ENCODE measurements around the gene PIAS1.
A peak's percentile ranks its signal among the peaks of the same experiment; 100 is the strongest.
"Not testable (repeated sequence)": the region's sequence is repeated elsewhere in the genome, so short reads cannot be mapped to it uniquely, and the experiment has no call there.

Gene PIAS1

DNA sequence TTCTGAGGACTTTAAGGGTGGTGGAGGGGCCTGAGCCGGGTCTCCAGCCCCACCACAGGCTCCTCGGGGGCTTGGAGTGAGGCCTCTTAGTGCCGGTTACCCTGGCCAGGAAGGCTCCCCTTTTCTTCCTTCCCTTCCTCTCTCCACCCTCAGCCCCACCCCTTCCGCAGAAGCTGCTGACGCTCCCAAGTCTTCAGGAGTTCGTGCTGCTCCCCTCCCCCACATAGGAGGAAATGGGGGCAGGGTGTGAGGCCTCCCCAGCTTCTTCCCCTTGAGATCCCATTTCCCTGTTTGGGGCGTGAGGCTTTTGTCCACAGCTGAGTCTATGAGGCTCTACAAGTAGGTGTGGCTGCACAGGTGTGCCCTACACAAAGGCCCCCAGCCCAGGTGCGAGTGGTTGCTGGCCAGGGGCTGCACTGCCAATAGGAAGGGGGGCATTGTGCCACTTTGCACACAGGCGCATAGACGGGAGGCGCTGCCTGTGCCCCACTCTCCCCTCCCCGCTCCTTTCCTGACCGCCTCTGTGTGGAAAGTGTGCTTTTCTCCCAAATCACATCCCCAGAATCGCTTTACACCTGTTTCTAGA is 151.9 kb downstream of the PIAS1 start:
- DNase-seq, result peak; percentile 56

GRCh38 chr15:68206711-68207151 is 152.6 kb downstream of the PIAS1 start:
- no peak for DNase-seq

DNA sequence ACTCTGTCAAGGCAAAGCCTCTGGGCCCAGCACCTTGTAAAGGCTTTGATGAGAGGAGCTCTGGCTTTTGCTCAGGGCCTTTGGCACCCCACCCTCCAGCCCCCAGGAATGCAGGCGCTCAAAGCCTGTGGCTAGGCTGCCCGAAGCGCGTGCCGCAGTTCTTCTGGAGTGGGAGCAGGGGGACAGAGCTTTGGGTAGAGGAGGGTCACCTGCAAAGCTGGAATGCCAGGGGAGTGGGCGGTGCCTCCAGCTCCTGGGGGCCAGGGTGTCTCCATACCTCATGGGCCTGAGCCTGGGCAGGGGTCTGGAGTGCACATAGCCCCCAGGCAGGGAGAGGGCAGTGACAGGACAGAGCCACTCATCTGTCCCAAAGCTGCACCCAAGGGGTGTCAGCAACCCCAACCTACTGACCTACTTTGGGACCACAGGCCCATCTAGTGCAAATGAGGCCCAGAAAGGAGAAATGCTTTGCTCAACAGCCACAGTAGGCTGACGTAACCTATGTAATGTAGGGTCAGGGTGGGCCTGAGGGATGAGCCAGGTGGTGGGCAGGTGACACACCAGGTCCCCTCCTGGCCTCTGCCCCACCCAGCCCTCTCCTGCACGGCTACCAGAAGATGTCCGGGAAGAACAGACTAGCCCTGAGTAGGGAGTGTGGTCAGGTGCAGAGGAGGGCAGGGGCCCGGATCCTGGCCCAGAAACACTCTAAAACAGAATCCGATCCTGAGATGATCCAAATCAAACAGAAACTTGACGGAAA is 153.2 kb downstream of the PIAS1 start:
- no peak for DNase-seq

DNA sequence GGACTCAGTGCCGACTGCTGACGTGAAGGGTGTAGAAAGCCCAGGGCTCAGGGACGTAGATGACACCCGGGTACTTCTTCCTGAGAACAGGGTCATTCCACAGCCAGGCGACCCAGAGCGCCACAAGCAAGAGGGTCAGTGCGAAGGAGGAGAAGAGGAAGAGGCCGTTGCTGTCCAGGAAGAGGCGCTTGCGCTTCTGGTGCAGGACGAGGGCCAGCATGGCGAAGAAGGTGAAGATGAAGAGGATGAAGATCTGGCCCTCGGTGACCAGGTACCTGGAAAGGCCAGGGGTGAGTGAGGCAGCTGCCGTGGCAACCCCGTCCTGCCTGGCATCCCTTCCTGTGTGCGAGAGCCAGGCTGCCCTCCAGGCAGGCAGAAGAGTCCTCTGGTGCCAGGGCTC is 154.0 kb downstream of the PIAS1 start:
- DNase-seq, result no peak

DNA sequence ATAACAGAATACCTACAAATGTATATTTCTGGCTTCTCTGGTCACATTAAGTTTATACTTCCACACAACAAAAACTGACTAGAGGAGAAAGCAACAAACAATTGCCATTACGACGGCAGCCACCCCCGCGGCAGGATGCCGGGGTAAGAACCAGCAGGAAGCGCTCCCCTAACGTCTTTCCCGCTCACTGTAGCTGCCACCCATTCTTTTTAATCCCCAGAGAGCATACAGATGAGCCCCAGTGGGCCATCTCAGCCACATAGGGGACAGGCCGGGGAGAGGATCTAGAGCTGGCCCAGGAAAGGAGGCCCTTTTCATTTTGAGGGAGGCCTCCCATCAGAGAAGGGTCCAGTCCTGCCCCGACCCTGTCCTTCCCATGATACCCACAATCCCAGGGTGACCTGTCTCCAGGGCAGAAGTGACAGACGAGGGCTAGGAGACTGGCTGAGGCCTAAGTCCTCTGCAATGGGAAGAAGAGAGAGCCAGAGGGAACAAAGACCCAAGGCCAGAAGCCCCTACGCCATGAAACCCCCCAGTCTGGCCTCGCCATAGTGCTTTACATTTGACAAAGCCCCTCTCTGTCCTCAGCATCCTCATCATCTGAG is 154.6 kb downstream of the PIAS1 start:
- no peak for DNase-seq

DNA sequence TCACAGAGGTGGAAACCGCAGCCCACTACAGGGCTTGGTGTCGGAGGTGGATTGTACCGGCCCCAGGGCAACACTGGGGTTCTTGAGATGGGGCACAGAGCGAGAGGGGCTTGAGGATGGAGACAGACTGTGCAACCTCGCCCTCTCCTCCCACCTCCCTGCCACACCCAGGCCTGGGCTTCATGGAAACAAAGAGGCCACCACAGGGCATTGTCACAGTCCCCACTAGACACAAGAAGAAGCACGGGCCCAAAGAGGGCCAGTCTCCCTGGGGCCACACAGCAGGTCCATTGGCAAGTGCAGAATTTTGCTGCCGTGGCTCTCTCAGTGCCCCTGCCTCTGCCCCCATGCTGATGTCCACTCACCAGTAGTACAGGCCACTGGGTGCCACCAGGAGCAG is 155.2 kb downstream of the PIAS1 start:
- DNase-seq, result no peak

GRCh38 chr15:68209735-68210408 is 155.8 kb downstream of the PIAS1 start:
- DNase-seq, result peak; percentile 35

DNA sequence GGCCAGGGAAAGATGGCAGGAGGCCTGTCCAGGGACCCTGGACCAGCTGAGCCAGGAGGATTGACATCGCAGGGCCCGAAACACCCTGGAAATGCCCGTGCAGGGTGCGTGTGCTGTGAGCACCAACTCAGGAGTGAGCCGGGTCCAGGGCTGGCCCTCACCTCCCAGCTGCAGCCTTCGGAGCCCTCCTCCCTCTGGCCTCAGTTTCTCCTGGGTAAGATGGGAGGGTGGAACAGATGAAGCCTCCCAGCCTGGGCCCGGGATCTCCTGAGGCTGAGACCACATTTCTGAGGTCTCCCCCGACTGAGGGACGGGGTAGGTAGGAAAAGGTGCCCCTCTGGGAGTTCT is 156.3 kb downstream of the PIAS1 start:
- no peak for DNase-seq

- peak; percentile 41 for DNase-seq
Observed at GRCh38 chr15:68210821-68211655, 156.9 kb downstream of the PIAS1 start.

DNA sequence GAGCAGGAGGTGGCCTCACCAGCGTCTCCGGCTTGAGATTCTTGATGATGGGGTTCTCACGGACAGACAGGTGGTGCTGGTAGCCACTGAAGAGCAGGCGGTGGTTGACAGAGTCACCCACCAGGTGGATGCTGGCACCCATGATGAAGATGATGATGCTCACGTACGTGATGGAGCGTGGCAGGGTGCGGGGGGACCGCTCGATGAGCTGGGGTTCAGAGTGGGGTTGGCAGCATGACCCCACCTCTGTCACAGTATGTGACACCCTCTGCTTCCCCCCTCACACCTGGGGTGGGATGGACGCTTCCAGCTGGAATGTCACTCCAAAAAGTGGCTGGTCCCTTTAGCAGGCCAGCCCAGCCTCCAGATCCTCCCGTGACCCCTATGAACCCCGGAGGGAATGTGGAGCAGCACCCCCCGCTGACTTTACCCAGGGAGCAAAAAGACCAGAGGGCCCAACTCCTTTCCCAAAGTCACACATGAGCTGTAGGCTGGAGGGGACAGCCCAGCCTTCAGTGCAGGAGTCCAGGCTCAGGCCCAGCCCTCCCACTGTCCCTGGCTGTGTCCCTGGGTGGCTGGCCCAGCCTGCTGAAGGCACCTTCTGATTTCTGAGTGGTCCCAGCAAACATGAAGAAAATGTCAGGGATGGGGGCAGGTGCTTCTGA is 157.7 kb downstream of the PIAS1 start:
- DNase-seq, result no peak

DNA sequence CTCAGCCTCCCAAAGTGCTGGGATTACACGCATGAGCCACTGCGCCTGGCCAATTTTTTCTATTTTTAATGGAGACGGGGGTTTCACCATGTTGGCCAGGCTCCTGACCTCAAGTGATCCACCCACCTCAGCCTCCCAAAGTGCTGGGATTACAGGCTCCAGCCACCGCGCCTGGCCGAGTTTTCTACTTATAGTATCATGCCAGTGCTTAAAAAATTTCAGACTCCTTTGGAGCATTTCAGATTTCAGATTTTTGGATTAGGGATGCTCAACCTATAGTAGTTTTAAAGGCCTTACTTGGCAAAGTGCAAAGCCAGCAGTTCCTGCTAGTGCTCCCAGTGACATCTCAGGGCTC is 159.4 kb downstream of the PIAS1 start:
- DNase-seq, result not testable (repeated sequence)

- DNase-seq, result no peak
Observed at GRCh38 chr15:68213991-68214837, 160.1 kb downstream of the PIAS1 start.

DNA sequence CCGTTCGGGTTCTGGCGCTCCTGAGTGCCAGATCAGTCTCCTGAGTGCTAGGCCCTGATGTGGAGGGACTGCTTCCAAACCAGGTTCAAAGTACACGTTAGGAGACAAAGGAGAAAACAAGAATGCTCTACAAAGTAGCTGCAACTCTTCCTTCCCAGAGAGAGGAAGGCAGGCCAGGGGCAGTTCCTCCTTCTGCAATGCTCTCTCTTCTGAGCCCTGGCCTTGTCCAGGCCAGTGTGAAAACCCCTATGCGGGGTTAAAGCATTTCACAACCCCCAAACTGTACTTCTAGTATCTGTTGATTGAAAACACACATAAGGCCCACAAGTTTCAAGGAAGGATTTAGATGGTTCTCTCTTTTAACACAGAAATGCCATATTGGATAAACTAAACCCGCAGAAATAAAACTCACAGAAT is 160.7 kb downstream of the PIAS1 start:
- DNase-seq, result no peak

- DNase-seq, result no peak
Observed at GRCh38 chr15:68217341-68217740, 163.2 kb downstream of the PIAS1 start.

DNA sequence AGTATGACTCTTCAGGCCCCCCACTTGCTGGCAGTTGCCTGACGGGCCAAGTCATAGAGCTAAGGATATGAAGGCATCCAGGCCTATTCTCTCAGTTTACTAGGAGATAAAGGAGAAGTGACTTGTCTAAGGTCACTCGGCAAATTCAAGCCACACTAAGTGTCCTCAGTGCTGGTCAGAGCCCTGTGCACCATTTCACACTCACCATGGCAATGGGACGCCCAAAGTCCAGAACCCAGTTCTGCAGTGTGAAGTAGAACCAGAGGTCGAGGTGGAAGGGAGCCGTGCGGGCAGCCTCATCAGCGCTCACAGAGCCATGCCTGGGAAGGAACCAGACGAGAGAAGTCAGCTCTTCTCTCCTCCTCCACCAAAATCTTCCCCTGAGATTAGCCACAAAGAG is 164.2 kb downstream of the PIAS1 start:
- no peak for DNase-seq

DNA sequence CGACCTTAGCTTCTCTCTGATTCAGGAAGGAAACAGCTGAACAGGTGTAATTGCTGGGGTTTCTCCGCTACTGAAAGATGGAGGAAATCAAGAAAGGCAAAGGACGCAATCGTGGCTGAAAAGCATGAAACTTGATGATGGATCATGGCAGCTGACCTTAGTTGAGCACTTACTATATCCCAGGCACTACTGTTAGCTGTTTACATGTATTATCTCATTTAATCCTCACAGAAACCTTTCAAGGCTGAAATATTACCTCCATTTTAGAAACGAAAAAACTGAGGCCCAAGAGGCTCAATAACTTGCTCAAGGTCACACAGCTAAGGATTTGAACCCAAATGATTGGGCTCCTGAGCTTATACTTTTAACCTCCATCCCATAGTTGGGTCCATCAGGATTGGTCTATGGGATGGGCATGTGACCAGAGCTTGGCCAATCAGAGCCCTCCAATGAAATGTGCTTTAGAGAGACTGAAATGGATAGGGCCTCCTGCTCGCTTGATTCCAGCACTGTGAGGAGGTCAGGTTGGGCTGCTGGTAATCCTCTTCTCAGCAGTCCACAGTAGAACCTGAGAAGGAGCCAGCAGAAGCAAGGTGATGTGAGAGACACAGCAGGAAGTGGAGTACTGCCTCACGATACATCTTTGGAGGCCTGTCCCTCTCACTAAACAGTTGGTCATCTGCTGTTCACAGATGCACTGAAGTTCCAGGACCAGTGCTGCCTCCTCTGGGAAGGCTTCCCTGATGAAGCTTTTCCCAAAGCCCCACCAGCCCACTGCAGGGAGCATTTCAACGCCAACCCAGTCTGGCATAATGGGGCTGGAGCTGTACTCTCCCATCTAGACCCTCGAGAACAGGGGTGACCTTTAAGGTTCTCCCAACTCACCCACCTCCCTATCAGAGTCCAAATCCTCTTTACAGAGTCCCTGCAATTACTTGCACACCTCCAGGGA is 165.0 kb downstream of the PIAS1 start:
- DNase-seq, result no peak

- DNase-seq, result no peak
Observed at GRCh38 chr15:68220489-68220888, 166.4 kb downstream of the PIAS1 start.

DNA sequence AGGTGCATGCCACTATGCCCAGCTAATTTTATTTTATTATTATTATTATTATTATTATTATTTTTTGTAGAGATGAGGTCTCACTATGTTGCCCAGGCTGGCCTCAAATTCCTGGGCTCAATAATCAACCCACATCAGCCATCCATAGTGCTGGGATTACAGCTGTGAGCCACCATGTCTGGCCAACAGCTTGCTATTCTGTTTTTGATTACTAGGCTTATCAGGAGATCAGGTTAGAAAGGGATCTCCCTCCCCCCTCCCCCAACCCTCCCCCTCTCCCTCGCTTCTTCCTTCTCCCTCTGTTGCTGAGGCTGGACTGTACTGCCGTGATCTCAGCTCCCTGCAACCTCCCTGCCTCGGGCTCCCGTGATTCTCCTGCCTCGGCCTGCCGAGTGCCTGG is 166.9 kb downstream of the PIAS1 start:
- no peak for DNase-seq

DNA sequence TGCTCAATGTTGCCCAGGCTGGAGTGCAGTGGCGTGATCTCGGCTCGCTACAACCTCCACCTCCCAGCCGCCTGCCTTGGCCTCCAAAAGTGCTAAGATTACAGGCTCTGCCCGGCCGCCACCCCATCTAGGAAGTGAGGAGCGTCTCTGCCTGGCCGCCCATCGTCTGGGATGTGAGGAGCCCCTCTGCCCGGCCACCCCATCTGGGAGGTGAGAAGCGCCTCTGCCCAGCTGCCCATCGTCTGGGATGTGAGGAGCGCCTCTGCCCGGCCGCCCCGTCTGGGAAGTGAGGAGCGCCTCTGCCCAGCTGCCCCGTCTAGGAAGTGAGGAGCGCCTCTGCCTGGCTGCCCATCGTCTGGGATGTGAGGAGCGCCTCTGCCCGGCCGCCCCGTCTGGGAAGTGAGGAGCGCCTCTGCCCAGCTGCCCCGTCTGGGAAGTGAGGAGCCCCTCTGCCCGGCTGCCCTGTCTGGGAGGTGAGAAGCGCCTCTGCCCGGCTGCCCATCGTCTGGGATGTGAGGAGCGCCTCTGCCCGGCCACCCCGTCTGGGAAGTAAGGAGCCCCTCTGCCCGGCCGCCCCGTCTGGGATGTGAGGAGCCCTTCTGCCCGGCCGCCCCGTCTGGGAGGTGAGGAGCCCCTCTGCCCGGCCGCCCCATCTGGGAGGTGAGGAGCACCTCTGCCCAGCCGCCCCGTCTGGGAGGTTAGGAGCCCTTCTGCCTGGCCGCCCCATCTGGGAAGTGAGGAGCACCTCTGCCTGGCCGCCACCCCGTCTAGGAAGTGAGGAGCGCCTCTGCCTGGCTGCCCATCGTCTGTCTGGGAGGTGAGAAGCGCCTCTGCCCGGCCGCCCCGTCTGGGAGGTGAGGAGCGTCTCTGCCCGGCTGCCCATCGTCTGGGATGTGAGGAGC is 167.7 kb downstream of the PIAS1 start:
- not testable (repeated sequence) for DNase-seq
